KMS-11 (cell line): ENCODE results near the gene PATJ.

Experiments
- H2AFZ ChIP-seq: fragments of 200-600 bp; sonication (generic); 2 replicates; pipeline ENCODE4 v1.6.1; 2016; ENCODE audit warnings: antibody characterized with exemption, mixed run types, low read depth
- H3K27ac ChIP-seq: fragments of 200-600 bp; sonication (generic); 2 replicates; pipeline ENCODE4 v1.6.1; 2016; ENCODE audit warnings: mild to moderate bottlenecking, mixed run types
- H3K27me3 ChIP-seq: fragments of 200-600 bp; sonication (generic); 2 replicates; pipeline ENCODE4 v1.6.1; 2017; ENCODE audit warnings: mild to moderate bottlenecking, low read depth, mixed run types, moderate library complexity; ENCODE audit not compliant: insufficient read depth
- H3K36me3 ChIP-seq: fragments of 200-600 bp; sonication (generic); 2 replicates; pipeline ENCODE4 v1.6.1; 2017; ENCODE audit warnings: mild to moderate bottlenecking, mixed run types; ENCODE audit not compliant: insufficient read depth
- H3K4me1 ChIP-seq: fragments of 200-600 bp; sonication (generic); 2 replicates; pipeline ENCODE4 v1.6.1; 2016; ENCODE audit warnings: mild to moderate bottlenecking, low read depth, mixed run types; ENCODE audit not compliant: poor library complexity, severe bottlenecking
- H3K4me2 ChIP-seq: fragments of 200-600 bp; sonication (generic); 2 replicates; pipeline ENCODE4 v1.7.0; 2016; ENCODE audit warnings: mild to moderate bottlenecking, mixed run types
- H3K4me3 ChIP-seq: fragments of 200-600 bp; sonication (generic); IDR thresholded peaks from 2 replicates; pipeline ENCODE4 v1.6.1; 2017; ENCODE audit warnings: low read depth, low read length, mixed read lengths; ENCODE audit not compliant: insufficient read depth
- H3K79me2 ChIP-seq: fragments of 200-600 bp; sonication (generic); 2 replicates; pipeline ENCODE4 v1.6.1; 2016; ENCODE audit warnings: low read depth, mixed run types; ENCODE audit not compliant: insufficient read depth
- H3K9ac ChIP-seq: fragments of 200-600 bp; sonication (generic); 2 replicates; pipeline ENCODE4 v1.6.1; 2016; ENCODE audit warnings: mild to moderate bottlenecking, mixed run types
- H4K20me1 ChIP-seq: fragments of 200-600 bp; sonication (generic); 2 replicates; pipeline ENCODE4 v1.6.1; 2016; ENCODE audit warnings: mild to moderate bottlenecking, mixed run types; ENCODE audit not compliant: insufficient read depth
- CTCF ChIP-seq: fragments of 200-600 bp; sonication (generic); conservative IDR thresholded peaks from 2 replicates; pipeline ENCODE4 v1.6.1; 2017; ENCODE audit warnings: low read depth, mild to moderate bottlenecking, antibody characterized with exemption, low read length, moderate library complexity, mixed read lengths

PATJ gene

GRCh38 chr1:62207187-62207586 is 464.9 kb downstream of the PATJ start:
- no peaks in the 10 kb centered on the region for H3K4me1 ChIP-seq
- no peak overlapping the region for H3K9ac ChIP-seq
- no peak overlapping the region for H2AFZ ChIP-seq
- no peaks in the 10 kb centered on the region for H3K79me2 ChIP-seq
- H4K20me1 ChIP-seq = no peaks in the 10 kb centered on the region
- H3K4me3 ChIP-seq = no peak overlapping the region
- H3K4me2 ChIP-seq = no peak overlapping the region
- TF ChIP-seq CTCF = no peak
- H3K27ac ChIP-seq = no peak overlapping the region
- no peaks in the 10 kb centered on the region for H3K27me3 ChIP-seq
- H3K36me3 ChIP-seq = no peaks in the 10 kb centered on the region

GRCh38 chr1:62208087-62208486 is 465.8 kb downstream of the PATJ start:
- no peaks in the 10 kb centered on the region for H4K20me1 ChIP-seq
- H3K36me3 ChIP-seq = no peaks in the 10 kb centered on the region

GRCh38 chr1:62208970-62209369 is 466.7 kb downstream of the PATJ start:
- H3K4me3 ChIP-seq = no peak overlapping the region
- no peaks in the 10 kb centered on the region for H4K20me1 ChIP-seq
- no peaks in the 10 kb centered on the region for H3K36me3 ChIP-seq
- H3K4me2 ChIP-seq = no peak overlapping the region
- no peak for TF ChIP-seq CTCF
- H3K27me3 ChIP-seq = no peaks in the 10 kb centered on the region
- no peak overlapping the region for H3K27ac ChIP-seq
- H3K9ac ChIP-seq = no peak overlapping the region
- H3K4me1 ChIP-seq = no peaks in the 10 kb centered on the region
- no peak overlapping the region for H2AFZ ChIP-seq
- no peaks in the 10 kb centered on the region for H3K79me2 ChIP-seq

More at GRCh38 chr1:62208087-62208486, 465.8 kb downstream of the PATJ start:
- Histone ChIP-seq H3K27ac (no peak overlapping the region), H3K27me3 (no peaks in the 10 kb centered on the region), H3K4me3 (no peak overlapping the region), H3K4me2 (no peak overlapping the region), H3K79me2 (no peaks in the 10 kb centered on the region), H3K9ac (no peak overlapping the region), H3K4me1 (no peaks in the 10 kb centered on the region), H2AFZ (no peak overlapping the region)
- TF ChIP-seq CTCF = no peak

- H3K4me3 ChIP-seq = no peak overlapping the region
- H3K9ac ChIP-seq = no peak overlapping the region
- H3K4me1 ChIP-seq = no peaks in the 10 kb centered on the region
- TF ChIP-seq CTCF = no peak
- no peak overlapping the region for H2AFZ ChIP-seq
- H4K20me1 ChIP-seq = no peaks in the 10 kb centered on the region
- H3K79me2 ChIP-seq = no peaks in the 10 kb centered on the region
- H3K27me3 ChIP-seq = no peaks in the 10 kb centered on the region
- H3K4me2 ChIP-seq = no peak overlapping the region
- no peaks in the 10 kb centered on the region for H3K36me3 ChIP-seq
- H3K27ac ChIP-seq = no peak overlapping the region
These were observed 467.8 kb downstream of the PATJ start for GRCh38 chr1:62209931-62210595.
